PC-9 (cell line): ENCODE results near the gene CELSR2. TPM values are rescaled to one million over a fixed set of nuclear protein-coding genes. Genes with fewer than 3 reads are reported as not detected.

ENCODE experiments used
- BruUV-seq: library from RNA; stranded (reverse); fragments of 400-500 nt; replicated peaks from 2 replicates; lab custom pipeline; 2021; lab: Mats Ljungman, UMichigan
- CTCF ChIA-PET: fragments of 300-600 bp; sonication (Branson Sonifier 250); formaldehyde crosslinking; loops from one replicate; lab custom pipeline; 2022; ENCODE audit warnings: antibody characterized with exemption; lab: Charles Lee
- POLR2A ChIA-PET: fragments of 300-600 bp; sonication (Branson Sonifier 250); formaldehyde crosslinking; loops from one replicate; lab custom pipeline; 2022; ENCODE audit warnings: antibody characterized with exemption; ENCODE audit not compliant: unreplicated experiment; lab: Charles Lee
- DNase-seq, 2 experiments: peaks; one replicate each; pipeline versions ENCODE4 v3.0.0 to v3.0.0-alpha.2; 2015 to 2022; ENCODE audit warnings: mixed read lengths in 1 of 2
- H2AFZ ChIP-seq: fragments of 200-600 bp; sonication (generic); 2 replicates; pipeline ENCODE4 v1.8.1; 2017; ENCODE audit warnings: antibody characterized with exemption
- H3F3A ChIP-seq: fragments of 200-600 bp; sonication (generic); 2 replicates; pipeline ENCODE4 v1.8.1; 2017; ENCODE audit warnings: antibody characterized with exemption, mild to moderate bottlenecking, low read depth; ENCODE audit not compliant: insufficient read depth
- H3K27ac ChIP-seq: fragments of 200-600 bp; sonication (generic); 2 replicates; pipeline ENCODE4 v1.6.1; 2016; ENCODE audit warnings: mixed run types
- H3K27me3 ChIP-seq: fragments of 200-600 bp; sonication (generic); 2 replicates; pipeline ENCODE4 v1.6.1; 2016; ENCODE audit warnings: low read depth, mixed run types; ENCODE audit not compliant: insufficient read depth
- H3K36me3 ChIP-seq: fragments of 200-600 bp; sonication (generic); 2 replicates; pipeline ENCODE4 v1.6.1; 2016; ENCODE audit warnings: low read depth, mixed run types
- H3K4me1 ChIP-seq: fragments of 200-600 bp; sonication (generic); replicated peaks from 2 replicates; pipeline ENCODE4 v1.6.1; 2016; ENCODE audit warnings: mixed run types; ENCODE audit not compliant: insufficient read depth
- H3K4me2 ChIP-seq: fragments of 200-600 bp; sonication (generic); 2 replicates; pipeline ENCODE4 v1.6.1; 2017; ENCODE audit warnings: mixed run types
- H3K4me3 ChIP-seq: fragments of 200-600 bp; sonication (generic); 2 replicates; pipeline ENCODE4 v1.6.1; 2016; ENCODE audit warnings: mixed run types
- H3K79me2 ChIP-seq: fragments of 200-600 bp; sonication (generic); 2 replicates; pipeline ENCODE4 v1.6.1; 2017; ENCODE audit warnings: low read depth, mixed run types
- H3K9me2 ChIP-seq: fragments of 200-600 bp; sonication (generic); 2 replicates; pipeline ENCODE4 v1.8.1; 2017; ENCODE audit warnings: mild to moderate bottlenecking; ENCODE audit not compliant: insufficient read depth
- H3K9me3 ChIP-seq: fragments of 200-600 bp; sonication (generic); 2 replicates; pipeline ENCODE4 v1.8.1; 2016; ENCODE audit warnings: low read depth; ENCODE audit not compliant: insufficient read depth
- H4K20me1 ChIP-seq: fragments of 200-600 bp; sonication (generic); 2 replicates; pipeline ENCODE4 v1.8.1; 2017; ENCODE audit not compliant: insufficient read depth
- EZH2 ChIP-seq: fragments of 200-600 bp; sonication (generic); IDR thresholded peaks from 2 replicates; pipeline ENCODE4 v1.8.0; 2017; ENCODE audit warnings: antibody characterized with exemption, low read depth
- intact Hi-C: fragments of 100-400 bp; cut with micrococcal nuclease; formaldehyde crosslinking; loops from one replicate; pipeline ENCODE4 v1.10.0; 2022; ENCODE audit not compliant: unreplicated experiment
- total RNA-seq: library from RNA; stranded (reverse); gene quantifications from 2 replicates; pipeline ENCODE4 v1.2.3, GENCODE V29; 2021
- TF ChIP-seq, protein P1 (sequence below): fragments of 200-600 bp; sonication (generic); conservative IDR thresholded peaks from 2 replicates; pipeline ENCODE4 v1.6.1; 2017; ENCODE audit warnings: mixed run types, antibody characterized with exemption, mild to moderate bottlenecking, moderate library complexity

The CELSR2 gene
- total RNA-seq, 1 experiment from 2014 or later: 19.5 TPM

DNA sequence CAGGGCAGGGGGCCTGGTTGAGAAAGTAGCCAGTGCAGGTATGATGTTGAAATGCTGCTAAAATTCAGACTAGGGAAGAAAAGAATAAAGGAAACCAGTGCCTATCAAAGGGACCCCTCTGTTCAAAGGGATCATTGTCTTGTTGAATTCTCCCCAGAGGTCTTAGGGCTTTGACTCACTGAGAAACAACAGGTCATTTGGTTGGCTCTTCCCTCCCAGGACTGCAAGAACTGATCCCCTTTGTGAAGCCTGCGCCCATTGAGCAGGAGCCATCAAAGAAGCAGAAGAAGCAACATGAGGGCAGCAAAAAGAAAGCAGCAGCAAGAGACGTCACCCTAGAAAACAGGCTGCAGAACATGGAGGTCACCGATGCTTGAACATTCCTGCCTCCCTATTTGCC lies 11.8 kb upstream of the CELSR2 start:
- Histone ChIP-seq H3K27ac (no peak overlapping the region), H3K9me2 (no peaks in the 10 kb centered on the region), H3K79me2 (no peaks in the 10 kb centered on the region), H3K4me1 (peaks cover 38% of the 10 kb centered on the region), H3F3A (peaks cover 57% of the 10 kb centered on the region), H2AFZ (no peak overlapping the region), H3K9me3 (no peaks in the 10 kb centered on the region), H3K4me3 (no peak overlapping the region), H3K36me3 (peaks cover 58% of the 10 kb centered on the region), H3K27me3 (no peaks in the 10 kb centered on the region), H4K20me1 (peaks cover 6% of the 10 kb centered on the region), H3K4me2 (no peak overlapping the region)
- TF ChIP-seq EZH2: no peak
- TF ChIP-seq, protein P1, sequence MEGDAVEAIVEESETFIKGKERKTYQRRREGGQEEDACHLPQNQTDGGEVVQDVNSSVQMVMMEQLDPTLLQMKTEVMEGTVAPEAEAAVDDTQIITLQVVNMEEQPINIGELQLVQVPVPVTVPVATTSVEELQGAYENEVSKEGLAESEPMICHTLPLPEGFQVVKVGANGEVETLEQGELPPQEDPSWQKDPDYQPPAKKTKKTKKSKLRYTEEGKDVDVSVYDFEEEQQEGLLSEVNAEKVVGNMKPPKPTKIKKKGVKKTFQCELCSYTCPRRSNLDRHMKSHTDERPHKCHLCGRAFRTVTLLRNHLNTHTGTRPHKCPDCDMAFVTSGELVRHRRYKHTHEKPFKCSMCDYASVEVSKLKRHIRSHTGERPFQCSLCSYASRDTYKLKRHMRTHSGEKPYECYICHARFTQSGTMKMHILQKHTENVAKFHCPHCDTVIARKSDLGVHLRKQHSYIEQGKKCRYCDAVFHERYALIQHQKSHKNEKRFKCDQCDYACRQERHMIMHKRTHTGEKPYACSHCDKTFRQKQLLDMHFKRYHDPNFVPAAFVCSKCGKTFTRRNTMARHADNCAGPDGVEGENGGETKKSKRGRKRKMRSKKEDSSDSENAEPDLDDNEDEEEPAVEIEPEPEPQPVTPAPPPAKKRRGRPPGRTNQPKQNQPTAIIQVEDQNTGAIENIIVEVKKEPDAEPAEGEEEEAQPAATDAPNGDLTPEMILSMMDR: no peak
- DNase-seq: no peak
- BruUV-seq: no TSS peak
- POLR2A ChIA-PET: no interaction called here
- CTCF ChIA-PET: no interaction called here
- intact Hi-C loops: no loop called here

DNA sequence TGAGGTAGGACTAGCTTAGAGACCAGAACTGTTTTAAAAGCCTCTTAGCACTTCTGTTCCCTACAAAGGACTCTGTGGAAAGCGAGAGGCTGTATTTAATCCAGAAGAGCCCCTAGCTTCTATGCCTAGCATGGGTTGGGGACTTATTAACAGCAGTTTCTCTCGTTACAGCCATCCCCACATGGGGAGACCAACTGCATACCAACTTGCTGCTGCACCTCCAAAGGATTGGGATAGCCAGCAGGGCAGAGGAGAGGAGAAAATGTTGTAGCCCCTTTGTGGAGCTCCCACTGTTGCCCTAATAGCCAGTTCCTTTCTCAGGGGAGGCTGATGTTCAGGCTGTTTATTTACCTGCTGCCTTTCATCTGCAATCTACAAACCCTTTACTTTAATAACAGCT lies 11.0 kb upstream of the CELSR2 start:
- intact Hi-C loops: no loop called here
- no TSS peak for BruUV-seq

DNA sequence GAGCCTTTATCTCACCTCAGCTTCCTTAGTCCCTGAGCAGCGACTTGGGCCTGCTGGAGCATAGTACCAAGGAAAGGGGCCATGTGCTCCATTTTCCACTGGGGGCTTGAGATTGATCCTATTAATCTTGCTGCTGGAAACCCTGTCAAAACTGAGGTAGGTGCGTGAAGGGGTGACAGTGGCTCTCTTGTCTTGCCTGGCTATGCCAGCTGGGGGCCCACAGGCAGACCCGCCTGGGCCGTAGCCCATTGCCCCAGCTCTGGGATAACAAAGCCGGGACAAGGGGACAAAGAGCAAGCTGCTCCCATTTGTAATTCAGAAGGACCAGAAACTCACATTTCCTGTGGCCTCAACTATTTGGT lies 10.3 kb upstream of the CELSR2 start:
- Histone ChIP-seq H3K79me2 (no peaks in the 10 kb centered on the region), H3K9me2 (no peaks in the 10 kb centered on the region), H3K4me3 (no peak overlapping the region), H3F3A (peaks cover 54% of the 10 kb centered on the region), H3K36me3 (peaks cover 53% of the 10 kb centered on the region), H3K4me2 (peak overlapping the region; percentile 57), H3K9me3 (no peaks in the 10 kb centered on the region), H3K27ac (peak overlapping the region; percentile 92), H4K20me1 (peaks cover 2% of the 10 kb centered on the region), H2AFZ (no peak overlapping the region), H3K27me3 (no peaks in the 10 kb centered on the region), H3K4me1 (peaks cover 38% of the 10 kb centered on the region)
- CTCF ChIA-PET: no interaction called here
- intact Hi-C loops: no loop called here
- DNase-seq: no peak
- POLR2A ChIA-PET: no interaction called here
- no peak for TF ChIP-seq EZH2
- TF ChIP-seq, protein P1: no peak
- no TSS peak for BruUV-seq

More for the DNA sequence above, 11.0 kb upstream of the CELSR2 start:
- H2AFZ ChIP-seq: no peak overlapping the region
- no peaks in the 10 kb centered on the region for H3K9me2 ChIP-seq
- H3K4me2 ChIP-seq: no peak overlapping the region
- peaks cover 6% of the 10 kb centered on the region for H4K20me1 ChIP-seq
- no peaks in the 10 kb centered on the region for H3K79me2 ChIP-seq
- peaks cover 54% of the 10 kb centered on the region for H3F3A ChIP-seq
- H3K27me3 ChIP-seq: no peaks in the 10 kb centered on the region
- no peak overlapping the region for H3K4me3 ChIP-seq
- no peaks in the 10 kb centered on the region for H3K9me3 ChIP-seq
- ChIA-PET CTCF (interaction anchor here (0.5 kb wide), 1 partner anchor 137 kb away, joined by 12 read pairs; no protein-coding TSS in a partner anchor), POLR2A (no interaction called here)
- H3K27ac ChIP-seq: peak overlapping the region; percentile 92
- TF ChIP-seq EZH2: no peak
- H3K36me3 ChIP-seq: peaks cover 55% of the 10 kb centered on the region
- H3K4me1 ChIP-seq: peaks cover 38% of the 10 kb centered on the region
- DNase-seq: no peak
